IMR-90 (cell line): ENCODE measurements around the gene SLC15A3. TPM values are rescaled to one million over a fixed set of nuclear protein-coding genes. Genes with fewer than 3 reads are reported as not detected.

Experiments used
- ATAC-seq: fragments of 200-7000 bp; cut with Tn5 transposase; 2 replicates; pipeline ENCODE4 v1.9.1; 2020; ENCODE audit warnings: low read depth, mild to moderate bottlenecking, moderate library complexity
- BruUV-seq: library from RNA; stranded (reverse); fragments of 400-500 nt; replicated peaks from 2 replicates; lab custom pipeline; 2021; lab: Mats Ljungman, UMichigan
- CTCF ChIA-PET: fragments of 300-600 bp; formaldehyde crosslinking; extraction: SDS; loops from one replicate; lab custom pipeline; 2021; ENCODE audit warnings: antibody characterized with exemption; lab: Yijun Ruan, JAX
- POLR2A ChIA-PET: fragments of 300-600 bp; sonication (Branson Sonifier 250); formaldehyde crosslinking; loops from one replicate; lab custom pipeline; 2022; ENCODE audit warnings: antibody characterized with exemption; ENCODE audit not compliant: unreplicated experiment; lab: Charles Lee
- DNase-seq: peaks from one replicate; pipeline ENCODE4 v3.0.0; 2013
- H2AFZ ChIP-seq: replicated peaks from 2 replicates; pipeline ENCODE3; 2013; ENCODE audit warnings: low read length, mild to moderate bottlenecking; ENCODE audit not compliant: poor library complexity
- H2AK5ac ChIP-seq: 2 replicates; pipeline ENCODE4 v1.6.1; 2013; ENCODE audit warnings: low read depth, low read length, inconsistent platforms
- H2AK9ac ChIP-seq: replicated peaks from 2 replicates; pipeline ENCODE3; 2013; ENCODE audit warnings: mild to moderate bottlenecking, low read depth, low read length, moderate library complexity; ENCODE audit not compliant: poor library complexity
- H2BK120ac ChIP-seq: 2 replicates; pipeline ENCODE4 v1.6.1; 2013; ENCODE audit warnings: low read depth, low read length, inconsistent platforms
- H2BK15ac ChIP-seq: 3 replicates; pipeline ENCODE4 v1.6.1; 2013; ENCODE audit warnings: low read depth, low read length, inconsistent platforms
- H2BK20ac ChIP-seq: 2 replicates; pipeline ENCODE4 v1.6.1; 2013; ENCODE audit warnings: low read depth, mild to moderate bottlenecking, inconsistent platforms, low read length, moderate library complexity
- H2BK5ac ChIP-seq: 2 replicates; pipeline ENCODE4 v1.6.1; 2013; ENCODE audit warnings: mild to moderate bottlenecking, low read depth, low read length, inconsistent platforms; ENCODE audit not compliant: poor library complexity, severe bottlenecking
- H3K14ac ChIP-seq: replicated peaks from 2 replicates; pipeline ENCODE4 v1.6.1; 2013; ENCODE audit warnings: low read depth, low read length, inconsistent platforms
- H3K18ac ChIP-seq: 2 replicates; pipeline ENCODE4 v1.6.1; 2013; ENCODE audit warnings: low read depth, low read length, control low read depth
- H3K23ac ChIP-seq: 2 replicates; pipeline ENCODE4 v1.6.1; 2013; ENCODE audit warnings: low read depth, low read length, inconsistent platforms
- H3K27ac ChIP-seq: 2 replicates; pipeline ENCODE4 v1.5.1; 2013; ENCODE audit warnings: mild to moderate bottlenecking, control low read depth, low read length; ENCODE audit not compliant: insufficient read depth
- H3K27me3 ChIP-seq: 2 replicates; pipeline ENCODE4 v1.6.1; 2013; ENCODE audit warnings: low read length; ENCODE audit not compliant: control insufficient read depth, insufficient read depth
- H3K36me3 ChIP-seq: 2 replicates; pipeline ENCODE4 v1.6.1; 2013; ENCODE audit warnings: low read length, mixed read lengths; ENCODE audit not compliant: control insufficient read depth, insufficient read depth
- H3K4ac ChIP-seq: 2 replicates; pipeline ENCODE4 v1.6.1; 2013; ENCODE audit warnings: low read depth, low read length, inconsistent platforms
- H3K4me1 ChIP-seq: 2 replicates; pipeline ENCODE4 v1.6.1; 2013; ENCODE audit warnings: low read length, mixed read lengths; ENCODE audit not compliant: control insufficient read depth, insufficient read depth
- H3K4me2 ChIP-seq: 2 replicates; pipeline ENCODE4 v1.6.1; 2013; ENCODE audit warnings: low read depth, mild to moderate bottlenecking, control low read depth, low read length, moderate library complexity
- H3K4me3 ChIP-seq: 2 replicates; pipeline ENCODE4 v1.5.1; 2013; ENCODE audit warnings: low read depth, mild to moderate bottlenecking, control low read depth, low read length, moderate library complexity; ENCODE audit not compliant: insufficient read depth
- H3K56ac ChIP-seq: 2 replicates; pipeline ENCODE4 v1.6.1; 2013; ENCODE audit warnings: low read length, inconsistent platforms; ENCODE audit not compliant: insufficient read depth; ENCODE audit errors: extremely low read depth
- H3K79me1 ChIP-seq, 2 experiments: 2 replicates each; pipeline ENCODE4 v1.6.1; 2013; ENCODE audit warnings: low read length in 2 of 2, inconsistent platforms in 1 of 2, low read depth in 1 of 2
- H3K9ac ChIP-seq: 2 replicates; pipeline ENCODE4 v1.6.1; 2013; ENCODE audit warnings: low read depth, low read length, control low read depth
- H3K9me1 ChIP-seq: 2 replicates; pipeline ENCODE4 v1.6.1; 2013; ENCODE audit warnings: low read length, inconsistent platforms; ENCODE audit not compliant: insufficient read depth
- H3K9me3 ChIP-seq: 2 replicates; pipeline ENCODE4 v1.6.1; 2013; ENCODE audit warnings: low read length; ENCODE audit not compliant: control insufficient read depth, insufficient read depth
- H4K20me1 ChIP-seq: 2 replicates; pipeline ENCODE4 v1.6.1; 2013; ENCODE audit warnings: low read length, inconsistent platforms; ENCODE audit not compliant: insufficient read depth
- H4K5ac ChIP-seq: 2 replicates; pipeline ENCODE4 v1.6.1; 2013; ENCODE audit warnings: mild to moderate bottlenecking, low read depth, low read length, control low read depth
- H4K8ac ChIP-seq, 2 experiments: 2 replicates each; pipeline ENCODE4 v1.6.1; 2013; ENCODE audit warnings: low read depth in 2 of 2, low read length in 2 of 2, control low read depth in 1 of 2, inconsistent platforms in 1 of 2
- H4K91ac ChIP-seq: 2 replicates; pipeline ENCODE4 v1.6.1; 2013; ENCODE audit warnings: low read depth, low read length, inconsistent platforms; ENCODE audit not compliant: insufficient read depth
- BHLHE40 ChIP-seq: fragments of 150-350 bp; IDR thresholded peaks from 2 replicates; pipeline ENCODE4 v1.6.1; 2016; ENCODE audit warnings: mild to moderate bottlenecking, low read depth, low read length
- CEBPB ChIP-seq: IDR thresholded peaks from 2 replicates; pipeline ENCODE4 v1.6.1; 2012; ENCODE audit warnings: low read depth, low read length, improper control_type of control experiment
- CHD1 ChIP-seq: IDR thresholded peaks from 2 replicates; pipeline ENCODE4 v1.6.1; 2012; ENCODE audit warnings: low read depth, low read length, improper control_type of control experiment
- ELK1 ChIP-seq: fragments of 150-350 bp; IDR thresholded peaks from 2 replicates; pipeline ENCODE4 v1.6.1; 2016; ENCODE audit warnings: low read depth, mild to moderate bottlenecking, low read length, moderate library complexity, borderline replicate concordance
- FOS ChIP-seq: fragments of 150-350 bp; IDR thresholded peaks from 2 replicates; pipeline ENCODE4 v1.6.1; 2016; ENCODE audit warnings: low read depth, low read length
- MAFK ChIP-seq: IDR thresholded peaks from 2 replicates; pipeline ENCODE4 v1.6.1; 2012; ENCODE audit warnings: low read depth, low read length, improper control_type of control experiment
- MAZ ChIP-seq: IDR thresholded peaks from 2 replicates; pipeline ENCODE4 v1.6.1; 2012; ENCODE audit warnings: low read depth, mild to moderate bottlenecking, low read length, improper control_type of control experiment, moderate library complexity, borderline replicate concordance
- MXI1 ChIP-seq: IDR thresholded peaks from 2 replicates; pipeline ENCODE4 v1.6.1; 2012; ENCODE audit warnings: low read depth, mild to moderate bottlenecking, low read length, moderate library complexity, borderline replicate concordance
- NFE2L2 ChIP-seq: fragments of 150-350 bp; IDR thresholded peaks from 2 replicates; pipeline ENCODE4 v1.6.1; 2016; ENCODE audit warnings: low read depth, mild to moderate bottlenecking, low read length
- RAD21 ChIP-seq: IDR thresholded peaks from 2 replicates; pipeline ENCODE4 v1.6.1; 2012; ENCODE audit warnings: low read length, improper control_type of control experiment
- RCOR1 ChIP-seq: IDR thresholded peaks from 2 replicates; pipeline ENCODE4 v1.6.1; 2012; ENCODE audit warnings: mild to moderate bottlenecking, low read length, improper control_type of control experiment; ENCODE audit not compliant: insufficient replicate concordance
- RFX5 ChIP-seq: IDR thresholded peaks from 2 replicates; pipeline ENCODE4 v1.8.0; 2012; ENCODE audit warnings: low read depth, mild to moderate bottlenecking, low read length, moderate library complexity
- SMC3 ChIP-seq: fragments of 150-350 bp; IDR thresholded peaks from 2 replicates; pipeline ENCODE4 v1.6.1; 2016; ENCODE audit warnings: low read depth, mild to moderate bottlenecking, antibody characterized with exemption, low read length, moderate library complexity
- WGBS, 2 experiments: methylation state at CpG; one replicate each; pipeline versions ENCODE4 v1.1.5 to v1.1.7; 2013; ENCODE audit warnings: missing lambda C conversion rate in 2 of 2; ENCODE audit not compliant: insufficient read length in 1 of 2; ENCODE audit errors: extremely low coverage in 2 of 2; 5-methylcytosine and 5-hydroxymethylcytosine counted together
- dilution Hi-C: fragments of 300-500 bp; cut with HindIII; formaldehyde crosslinking; loops from one replicate; pipeline ENCODE4 v1.14.3; 2018; ENCODE audit warnings: low sequenced_read_pairs; ENCODE audit not compliant: unreplicated experiment
- in situ Hi-C: fragments of 300-500 bp; cut with MboI; formaldehyde crosslinking; loops from 3 replicates; pipeline ENCODE4 v1.14.3; 2019; ENCODE audit warnings: low sequenced_read_pairs, inconsistent platforms, mixed read lengths
- intact Hi-C: fragments of 100-400 bp; cut with micrococcal nuclease; formaldehyde crosslinking; loops from 2 replicates; pipeline ENCODE4 v1.10.0; 2022
- polyA plus RNA-seq, 3 experiments: library from polyadenylated mRNA; depleted of rRNA; stranded (reverse); fragments of >200 nt; gene quantifications; 2 replicates each; pipeline ENCODE4 v1.2.3, GENCODE V29; 2012; ENCODE audit warnings: low replicate concordance in 1 of 3
- total RNA-seq: library from RNA; depleted of rRNA; stranded (reverse); fragments of >200 nt; gene quantifications from 2 replicates; pipeline ENCODE4 v1.2.3, GENCODE V29; 2012
- TF ChIP-seq, protein P1 (sequence below): fragments of 150-350 bp; IDR thresholded peaks from 2 replicates; pipeline ENCODE4 v1.6.1; 2017; ENCODE audit warnings: mild to moderate bottlenecking, antibody characterized with exemption, low read length, low read depth
- TF ChIP-seq, protein P2 (sequence below): conservative IDR thresholded peaks from 2 replicates; pipeline ENCODE4 v1.5.1; 2012; ENCODE audit warnings: mild to moderate bottlenecking, low read depth, low read length, improper control_type of control experiment

SLC15A3 gene
- total and polyA plus RNA-seq, 2 of the 4 experiments (the other 2 are of a cell fraction): 3.2 to 4.4 TPM

DNA sequence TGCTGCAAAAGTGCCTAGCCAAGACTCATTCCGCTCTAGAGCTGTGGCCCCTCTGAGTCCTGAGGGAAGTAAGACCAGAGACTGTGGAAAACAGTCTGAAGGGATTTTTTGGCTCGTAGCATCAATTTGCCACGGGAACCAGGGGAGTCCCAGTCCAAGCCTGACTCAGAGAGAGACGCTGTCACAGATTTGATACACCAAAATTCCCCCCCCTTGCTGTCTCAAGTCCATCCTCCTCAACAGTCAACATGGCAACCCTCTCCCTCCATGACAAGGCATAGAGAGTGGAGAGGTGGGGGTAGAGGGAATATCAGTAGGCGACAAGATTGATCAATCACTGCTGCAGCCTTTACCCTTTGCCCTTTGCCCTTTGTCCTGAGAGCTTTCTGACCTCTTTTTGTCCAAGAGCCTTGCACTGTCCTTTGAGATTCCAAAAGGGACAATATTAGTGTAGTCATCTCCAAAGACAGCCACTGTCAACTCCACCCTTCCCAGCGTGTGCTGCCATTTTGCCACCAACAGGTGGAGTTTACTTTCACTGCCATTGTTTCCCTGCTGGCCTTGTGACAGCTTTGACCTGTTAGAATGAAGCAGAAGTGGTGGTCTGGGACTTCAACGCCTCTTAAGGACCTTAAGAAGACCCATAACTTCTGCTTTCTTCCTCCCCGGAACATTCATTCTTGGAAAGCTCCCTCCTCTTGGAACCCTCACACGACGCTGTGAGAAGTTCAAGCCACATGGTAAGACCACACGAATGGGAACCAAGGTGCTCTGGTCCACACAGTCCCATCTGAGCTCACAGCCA lies 7.3 kb downstream of the SLC15A3 start:
- DNase-seq (no peak), ATAC-seq (no peak)
- peaks cover 14% of the 10 kb centered on the region for H3K36me3 ChIP-seq
- H2BK5ac ChIP-seq: no peak overlapping the region
- WGBS, 2 experiments: 92% methylated on average over 3 of the region's 11 CpGs; no CpG with 5 or more reads in 1 of the 2 experiments
- H2AFZ ChIP-seq: no peak overlapping the region
- H3K9me1 ChIP-seq: 0 out of 2 replicates have a peak, but pooled peaks cover 4% of the 10 kb centered on the region
- ChIA-PET POLR2A (no interaction called here), CTCF (no interaction called here)
- H2BK120ac ChIP-seq: no peak overlapping the region
- H3K4me3 ChIP-seq: no peak overlapping the region
- no peak overlapping the region for H3K14ac ChIP-seq
- no peak overlapping the region for H3K56ac ChIP-seq
- H3K27me3 ChIP-seq: no peaks in the 10 kb centered on the region
- no peak overlapping the region for H3K18ac ChIP-seq
- no TSS peak for BruUV-seq
- H2BK20ac ChIP-seq: no peak overlapping the region
- H4K91ac ChIP-seq: no peak overlapping the region
- intact Hi-C loops: no loop called here
- H3K4ac ChIP-seq: no peak overlapping the region
- no peak overlapping the region for H2BK15ac ChIP-seq
- peaks cover 4% of the 10 kb centered on the region; the same call in 1 of the 2 replicates for H3K4me1 ChIP-seq
- no peak overlapping the region for H4K8ac ChIP-seq
- no peak overlapping the region for H3K23ac ChIP-seq
- dilution Hi-C loops: no loop called here
- in situ Hi-C loops: no loop called here
- H3K27ac ChIP-seq: no peak overlapping the region
- no peak overlapping the region for H3K9ac ChIP-seq
- H2AK9ac ChIP-seq: no peak overlapping the region
- no peaks in the 10 kb centered on the region for H4K20me1 ChIP-seq
- no peaks in the 10 kb centered on the region for H3K79me1 ChIP-seq
- H2AK5ac ChIP-seq: no peak overlapping the region
- no peaks in the 10 kb centered on the region for H3K9me3 ChIP-seq
- H4K5ac ChIP-seq: no peak overlapping the region
- no peak overlapping the region for H3K4me2 ChIP-seq
- TF ChIP-seq RAD21 (no peak), BHLHE40 (no peak), SMC3 (no peak), MXI1 (no peak), MAFK (no peak), RCOR1 (no peak), ELK1 (no peak), CEBPB (no peak), MAZ (no peak), NFE2L2 (no peak), FOS (no peak), RFX5 (no peak), CHD1 (no peak)
- TF ChIP-seq, protein P1, sequence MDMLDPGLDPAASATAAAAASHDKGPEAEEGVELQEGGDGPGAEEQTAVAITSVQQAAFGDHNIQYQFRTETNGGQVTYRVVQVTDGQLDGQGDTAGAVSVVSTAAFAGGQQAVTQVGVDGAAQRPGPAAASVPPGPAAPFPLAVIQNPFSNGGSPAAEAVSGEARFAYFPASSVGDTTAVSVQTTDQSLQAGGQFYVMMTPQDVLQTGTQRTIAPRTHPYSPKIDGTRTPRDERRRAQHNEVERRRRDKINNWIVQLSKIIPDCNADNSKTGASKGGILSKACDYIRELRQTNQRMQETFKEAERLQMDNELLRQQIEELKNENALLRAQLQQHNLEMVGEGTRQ: no peak
- TF ChIP-seq, protein P2, sequence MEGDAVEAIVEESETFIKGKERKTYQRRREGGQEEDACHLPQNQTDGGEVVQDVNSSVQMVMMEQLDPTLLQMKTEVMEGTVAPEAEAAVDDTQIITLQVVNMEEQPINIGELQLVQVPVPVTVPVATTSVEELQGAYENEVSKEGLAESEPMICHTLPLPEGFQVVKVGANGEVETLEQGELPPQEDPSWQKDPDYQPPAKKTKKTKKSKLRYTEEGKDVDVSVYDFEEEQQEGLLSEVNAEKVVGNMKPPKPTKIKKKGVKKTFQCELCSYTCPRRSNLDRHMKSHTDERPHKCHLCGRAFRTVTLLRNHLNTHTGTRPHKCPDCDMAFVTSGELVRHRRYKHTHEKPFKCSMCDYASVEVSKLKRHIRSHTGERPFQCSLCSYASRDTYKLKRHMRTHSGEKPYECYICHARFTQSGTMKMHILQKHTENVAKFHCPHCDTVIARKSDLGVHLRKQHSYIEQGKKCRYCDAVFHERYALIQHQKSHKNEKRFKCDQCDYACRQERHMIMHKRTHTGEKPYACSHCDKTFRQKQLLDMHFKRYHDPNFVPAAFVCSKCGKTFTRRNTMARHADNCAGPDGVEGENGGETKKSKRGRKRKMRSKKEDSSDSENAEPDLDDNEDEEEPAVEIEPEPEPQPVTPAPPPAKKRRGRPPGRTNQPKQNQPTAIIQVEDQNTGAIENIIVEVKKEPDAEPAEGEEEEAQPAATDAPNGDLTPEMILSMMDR: no peak
